B cell (primary cell): ENCODE results near the gene MICALL2. TPM values are rescaled to one million over a fixed set of nuclear protein-coding genes. Genes with fewer than 3 reads are reported as not detected.

Experiments used
- ATAC-seq: fragments of 200-7000 bp; cut with Tn5 transposase; one replicate; pipeline ENCODE4 v1.10.0; 2021; ENCODE audit warnings: low read depth, mild to moderate bottlenecking, moderate number of reproducible peaks, moderate library complexity
- CTCF ChIA-PET: fragments of 350-600 bp; sonication (Branson Sonifier 250); formaldehyde crosslinking; loops from one replicate; lab custom pipeline; 2021; ENCODE audit warnings: antibody characterized with exemption, inconsistent platforms; lab: Charles Lee
- POLR2A ChIA-PET: fragments of 350-600 bp; sonication (Branson Sonifier 250); formaldehyde crosslinking; loops from one replicate; lab custom pipeline; 2021; ENCODE audit warnings: antibody characterized with exemption; lab: Charles Lee
- DNase-seq: peaks from one replicate; pipeline ENCODE4 v3.0.0; 2013
- H2AFZ ChIP-seq: 2 replicates; pipeline ENCODE4 v1.6.1; 2012; ENCODE audit warnings: mild to moderate bottlenecking, low read depth, low read length; ENCODE audit not compliant: insufficient read depth, poor library complexity, severe bottlenecking
- H3K27ac ChIP-seq, 2 donors: 1 replicate in 1 of 2; 2 replicates in 1 of 2; pipeline ENCODE4 v1.5.1; 2012 to 2013; ENCODE audit warnings: low read length in 2 of 2, mild to moderate bottlenecking in 2 of 2, moderate library complexity in 1 of 2
- H3K27me3 ChIP-seq, 4 experiments: fragments of 200-600 bp in 1 of 4; sonication (generic) in 1 of 4; replicated peaks in 1 of 4; 1 replicate in 2 of 4; 2 replicates in 2 of 4; pipeline versions ENCODE4 v1.6.1 to v1.7.0; 2013 to 2016; ENCODE audit warnings: low read length in 3 of 4, mild to moderate bottlenecking in 2 of 4, mixed read lengths in 1 of 4, moderate library complexity in 1 of 4; ENCODE audit not compliant: insufficient read depth in 4 of 4, control insufficient read depth in 3 of 4; ENCODE audit errors: control extremely low read depth in 1 of 4
- H3K36me3 ChIP-seq, 2 experiments: replicated peaks in 1 of 2; 1 replicate in 1 of 2; 2 replicates in 1 of 2; pipeline versions ENCODE4 v1.6.1 to v1.7.1; 2013; ENCODE audit warnings: low read length in 1 of 2; ENCODE audit not compliant: insufficient read depth in 2 of 2, control insufficient read depth in 1 of 2; ENCODE audit errors: control extremely low read depth in 1 of 2, extremely low read depth in 1 of 2
- H3K4me1 ChIP-seq, 2 donors: fragments of 200-600 bp in 1 of 2; sonication (generic) in 1 of 2; 1 replicate in 1 of 2; 2 replicates in 1 of 2; pipeline versions ENCODE4 v1.5.1 to v1.6.1; 2013 to 2017; ENCODE audit warnings: low read length in 2 of 2; ENCODE audit not compliant: control insufficient read depth in 2 of 2, insufficient read depth in 2 of 2
- H3K4me2 ChIP-seq: replicated peaks from 2 replicates; pipeline ENCODE3; 2012; ENCODE audit warnings: mild to moderate bottlenecking, low read depth, low read length; ENCODE audit not compliant: poor library complexity, severe bottlenecking
- H3K4me3 ChIP-seq, 5 experiments: fragments of 200-600 bp in 1 of 5; sonication (generic) in 1 of 5; 1 replicate in 3 of 5; 2 replicates in 2 of 5; pipeline versions ENCODE4 v1.5.1 to v1.7.0; 2011 to 2016; ENCODE audit warnings: low read length in 4 of 5, mild to moderate bottlenecking in 4 of 5, low read depth in 2 of 5, control low read depth in 1 of 5, moderate library complexity in 1 of 5; ENCODE audit not compliant: insufficient read depth in 1 of 5; ENCODE audit errors: control extremely low read depth in 1 of 5, extremely low read depth in 1 of 5
- H3K79me2 ChIP-seq: fragments of 200-600 bp; sonication (generic); one replicate; pipeline ENCODE4 v1.6.0; 2016; ENCODE audit warnings: low read length; ENCODE audit not compliant: control insufficient read depth, insufficient read depth
- H3K9ac ChIP-seq: fragments of 200-600 bp; sonication (generic); 2 replicates; pipeline ENCODE4 v1.6.1; 2017; ENCODE audit warnings: mild to moderate bottlenecking, low read length, moderate library complexity
- H3K9me3 ChIP-seq, 3 donors: one replicate each; pipeline versions ENCODE4 v1.6.1 to v1.7.1; 2013; ENCODE audit warnings: low read length in 2 of 3; ENCODE audit not compliant: control insufficient read depth in 2 of 3, insufficient read depth in 1 of 3; ENCODE audit errors: control extremely low read depth in 1 of 3
- H4K20me1 ChIP-seq: 2 replicates; pipeline ENCODE4 v1.6.0; 2012; ENCODE audit warnings: mild to moderate bottlenecking, low read length; ENCODE audit not compliant: insufficient read depth, control insufficient read depth, poor library complexity, severe bottlenecking
- H3K27ac Mint-ChIP-seq: one replicate; pipeline ENCODE4 v1.8.0; 2021; ENCODE audit warnings: mixed read lengths
- H3K27me3 Mint-ChIP-seq: one replicate; pipeline ENCODE4 v1.8.0; 2021; ENCODE audit warnings: mixed read lengths
- H3K4me1 Mint-ChIP-seq: one replicate; pipeline ENCODE4 v1.8.0; 2021; ENCODE audit warnings: mixed read lengths
- H3K4me3 Mint-ChIP-seq: one replicate; pipeline ENCODE4 v1.8.0; 2021; ENCODE audit warnings: mixed read lengths
- H3K9me3 Mint-ChIP-seq: one replicate; pipeline ENCODE4 v1.8.0; 2022; ENCODE audit warnings: mixed read lengths; ENCODE audit not compliant: insufficient read depth
- CTCF ChIP-seq: fragments of 200-600 bp; IDR thresholded peaks from one replicate; pipeline ENCODE4 v1.8.0; 2022; ENCODE audit warnings: antibody characterized with exemption, mild to moderate bottlenecking
- EZH2 ChIP-seq: IDR thresholded peaks from 2 replicates; pipeline ENCODE4 v1.6.1; 2012; ENCODE audit warnings: borderline replicate concordance, low read depth, mild to moderate bottlenecking, moderate library complexity, low read length; ENCODE audit not compliant: insufficient read depth, poor library complexity, severe bottlenecking
- WGBS: methylation state at CpG from one replicate; pipeline ENCODE4 v1.1.5; 2013; ENCODE audit warnings: missing lambda C conversion rate; ENCODE audit not compliant: insufficient coverage; 5-methylcytosine and 5-hydroxymethylcytosine counted together
- intact Hi-C: fragments of 100-400 bp; cut with micrococcal nuclease; formaldehyde crosslinking; loops from one replicate; pipeline ENCODE4 v1.10.0; 2022
- polyA plus RNA-seq: library from polyadenylated mRNA; depleted of rRNA; stranded (reverse); fragments of >200 nt; gene quantifications from 2 replicates; pipeline ENCODE4 v1.2.3, GENCODE V29; 2012
- total RNA-seq, 2 donors: library from RNA; stranded (reverse); fragments of 120-200 nt in 1 of 2; gene quantifications; 1 replicate in 1 of 2; 2 replicates in 1 of 2; pipeline versions ENCODE4 v1.2.3 to v1.2.4, GENCODE V29; 2013 to 2022

MICALL2 gene
- total and polyA plus RNA-seq, 2 donors (not counting 1 experiment from before 2014, with no cell fraction given) = 0.85 to 0.94 TPM

- Histone ChIP-seq H3K9ac (peak overlapping the region; percentile 83), H3K27me3 (no peaks in the 10 kb centered on the region), H4K20me1 (no peaks in the 10 kb centered on the region), H3K4me2 (peak overlapping the region; percentile 100), H3K79me2 (no peaks in the 10 kb centered on the region), H3K27ac (no peak overlapping the region), H2AFZ (peak overlapping the region; percentile 79), H3K4me3 (peak overlapping the region in 4 of 5 experiments; percentile 53 to 79 (median 64)), H3K36me3 (no peaks in the 10 kb centered on the region), H3K4me1 (peaks cover 18 to 26% of the 10 kb centered on the region in 2 donors), H3K9me3 (peaks cover 0 to 6% (median 0%) of the 10 kb centered on the region in 3 donors)
- ChIA-PET CTCF (interaction anchor here (1.2 kb wide), 1 partner anchor 14 kb away, joined by 5 read pairs; no protein-coding TSS in a partner anchor), POLR2A (no interaction called here)
- intact Hi-C loops = loop anchor here (2.0 kb wide), 2 partner anchors 45 to 47 kb away; partner anchors contain the start of gene INTS1
- no peaks in the 10 kb centered on the region for H3K9me3 Mint-ChIP-seq
- TF ChIP-seq CTCF = no peak
- TF ChIP-seq EZH2 = no peak
- DNase-seq = peak; percentile 38
- peaks cover 20% of the 10 kb centered on the region for H3K4me1 Mint-ChIP-seq
- H3K27me3 Mint-ChIP-seq = no peaks in the 10 kb centered on the region
- peak overlapping the region; percentile 41 for H3K27ac Mint-ChIP-seq
- ATAC-seq = no peak
- WGBS = 14% methylated on average over 29 of the region's 30 CpGs
- peak overlapping the region; percentile 81 for H3K4me3 Mint-ChIP-seq
These were observed 900 bp upstream of the MICALL2 start for GRCh38 chr7:1459920-1460820.

- intact Hi-C loops = loop anchor here (2.0 kb wide), 2 partner anchors 45 to 47 kb away; partner anchors contain the start of gene INTS1
- H2AFZ ChIP-seq = peak overlapping the region; percentile 84
These were observed 232 bp upstream of the MICALL2 start for GRCh38 chr7:1459512-1459892.

More at GRCh38 chr7:1459512-1459892, 232 bp upstream of the MICALL2 start:
- no peaks in the 10 kb centered on the region for H3K79me2 ChIP-seq
- Mint-ChIP-seq H3K27me3 (no peaks in the 10 kb centered on the region), H3K4me1 (peaks cover 20% of the 10 kb centered on the region), H3K27ac (no peak overlapping the region), H3K4me3 (peak overlapping the region; percentile 81), H3K9me3 (no peaks in the 10 kb centered on the region)
- POLR2A ChIA-PET = no interaction called here
- ATAC-seq = peak; percentile 95
- H3K36me3 ChIP-seq = no peaks in the 10 kb centered on the region
- CTCF ChIA-PET = no interaction called here
- no peaks in the 10 kb centered on the region for H3K27me3 ChIP-seq
- H3K4me3 ChIP-seq = peak overlapping the region in 4 of 5 experiments; percentile 53 to 79 (median 68)
- peaks cover 0 to 6% (median 0%) of the 10 kb centered on the region in 3 donors for H3K9me3 ChIP-seq
- DNase-seq = peak; percentile 97
- H3K9ac ChIP-seq = peak overlapping the region; percentile 83
- H3K4me2 ChIP-seq = peak overlapping the region; percentile 100
- TF ChIP-seq CTCF (no peak), EZH2 (no peak)
- H3K4me1 ChIP-seq = peaks cover 18 to 26% of the 10 kb centered on the region in 2 donors
- WGBS = 1% methylated on average over 30 of the region's 35 CpGs
- H4K20me1 ChIP-seq = no peaks in the 10 kb centered on the region
- no peak overlapping the region for H3K27ac ChIP-seq
